HG03442 (cell line): ENCODE results near the gene MPPED1.

Experiments used
- ATAC-seq: cut with Tn5 transposase; IDR thresholded peaks from one replicate; pipeline ENCODE4 v1.9.1; 2021; ENCODE audit warnings: mild to moderate bottlenecking, moderate library complexity; ENCODE audit not compliant: unreplicated experiment

Gene MPPED1

GRCh38 chr22:43446037-43446803 is 34.4 kb downstream of the MPPED1 start:
- ATAC-seq: no peak

GRCh38 chr22:43446916-43447315 is 35.1 kb downstream of the MPPED1 start:
- ATAC-seq: no peak

DNA sequence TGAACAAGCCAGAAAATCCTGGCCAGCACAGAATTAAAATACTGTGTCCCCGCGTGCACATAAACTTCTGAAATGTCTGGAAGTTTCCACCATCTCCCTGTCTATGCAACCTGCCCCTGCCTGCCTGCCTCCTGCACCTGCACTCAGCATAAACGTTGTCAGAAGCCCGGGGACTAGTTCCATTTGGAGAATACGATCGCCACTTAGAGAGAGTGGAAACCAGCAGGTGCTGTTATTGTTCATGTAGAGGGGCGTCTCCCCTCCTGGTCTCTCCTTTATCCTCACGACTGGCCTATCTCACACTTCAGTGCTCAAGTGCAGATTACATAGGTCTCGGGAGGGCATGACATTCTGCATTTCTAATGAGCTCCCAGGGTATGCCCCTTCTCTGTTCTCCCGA is 35.6 kb downstream of the MPPED1 start:
- no peak for ATAC-seq

- ATAC-seq: no peak
Observed at GRCh38 chr22:43448048-43448447, 36.2 kb downstream of the MPPED1 start.

DNA sequence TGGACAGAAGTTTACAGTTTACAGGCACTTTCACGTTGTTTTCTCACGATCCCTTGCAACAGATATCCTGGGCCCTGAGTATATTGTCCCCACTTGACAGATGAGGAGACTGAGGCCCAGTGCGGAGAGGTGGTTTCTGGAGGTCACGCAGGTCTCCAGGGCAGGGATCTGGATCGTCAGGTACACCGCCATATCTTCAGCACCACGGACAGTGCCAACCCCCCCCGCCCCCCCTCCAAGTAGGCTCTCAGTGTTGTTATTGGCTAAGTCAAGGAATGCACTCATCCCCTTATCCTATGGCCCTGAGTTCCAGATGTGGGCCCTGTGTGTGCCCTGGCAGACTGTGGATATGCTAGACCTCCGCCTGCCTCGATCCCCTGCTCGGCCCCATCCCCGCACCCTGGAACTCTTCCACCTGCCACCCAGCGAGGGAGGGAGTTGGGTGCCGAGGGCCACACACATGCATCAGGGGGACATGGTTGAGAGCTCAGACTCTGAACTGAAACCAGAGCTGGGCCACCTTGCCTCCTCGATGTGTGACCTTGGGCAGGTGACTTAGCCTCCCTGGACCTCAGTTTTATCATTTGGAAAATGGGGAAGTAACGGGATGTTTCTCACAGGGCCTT is 37.5 kb downstream of the MPPED1 start:
- no peak for ATAC-seq

- no peak for ATAC-seq
Observed at GRCh38 chr22:43449831-43450225, 38.0 kb downstream of the MPPED1 start.

GRCh38 chr22:43451371-43452050 is 39.7 kb downstream of the MPPED1 start:
- no peak for ATAC-seq

GRCh38 chr22:43455846-43456245 is 44.0 kb downstream of the MPPED1 start:
- no peak for ATAC-seq

- ATAC-seq: no peak
Observed at GRCh38 chr22:43457002-43457401, 45.2 kb downstream of the MPPED1 start.

DNA sequence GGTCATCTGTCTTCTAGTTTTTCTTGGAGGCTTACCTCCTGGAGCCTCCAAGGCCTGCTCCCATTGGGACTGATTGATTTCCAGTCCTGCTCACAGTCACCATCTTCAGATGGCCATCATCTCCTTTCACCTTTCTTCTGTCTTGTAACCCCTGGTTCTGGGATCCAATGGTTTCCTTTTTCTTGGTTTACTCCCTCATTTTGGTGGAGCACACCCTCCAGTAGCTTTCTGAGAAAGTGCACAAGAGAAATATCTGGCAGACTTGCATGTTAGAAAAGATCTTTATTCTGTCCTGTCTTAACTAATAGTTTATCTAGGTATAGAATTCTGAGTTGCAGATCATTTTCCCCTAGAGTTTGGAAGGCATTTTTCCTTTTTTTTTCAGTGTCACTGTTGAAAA is 50.9 kb downstream of the MPPED1 start:
- no peak for ATAC-seq

- no peak for ATAC-seq
Observed at GRCh38 chr22:43464809-43465208, 53.0 kb downstream of the MPPED1 start.

GRCh38 chr22:43465291-43466015 is 53.6 kb downstream of the MPPED1 start:
- ATAC-seq: no peak

DNA sequence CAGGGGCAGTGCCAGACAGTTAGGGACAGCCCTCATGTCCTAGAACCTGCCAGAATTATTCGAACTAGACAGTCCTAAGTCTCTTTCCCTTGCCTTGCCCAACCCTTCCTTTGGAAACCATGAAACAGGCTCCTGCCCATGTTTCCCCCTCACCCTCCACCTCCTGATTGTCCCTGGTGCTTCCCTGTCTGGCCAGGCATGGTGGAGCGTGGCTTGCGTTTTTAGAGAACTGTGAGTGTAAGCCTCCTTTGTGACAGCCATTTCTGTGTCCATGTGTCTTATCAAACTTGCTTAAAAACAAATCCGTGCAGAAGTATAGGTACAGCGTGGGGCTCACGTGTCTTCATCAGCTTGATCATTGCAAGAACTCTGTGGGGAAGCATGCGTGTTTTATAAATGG is 54.9 kb downstream of the MPPED1 start:
- no peak for ATAC-seq

DNA sequence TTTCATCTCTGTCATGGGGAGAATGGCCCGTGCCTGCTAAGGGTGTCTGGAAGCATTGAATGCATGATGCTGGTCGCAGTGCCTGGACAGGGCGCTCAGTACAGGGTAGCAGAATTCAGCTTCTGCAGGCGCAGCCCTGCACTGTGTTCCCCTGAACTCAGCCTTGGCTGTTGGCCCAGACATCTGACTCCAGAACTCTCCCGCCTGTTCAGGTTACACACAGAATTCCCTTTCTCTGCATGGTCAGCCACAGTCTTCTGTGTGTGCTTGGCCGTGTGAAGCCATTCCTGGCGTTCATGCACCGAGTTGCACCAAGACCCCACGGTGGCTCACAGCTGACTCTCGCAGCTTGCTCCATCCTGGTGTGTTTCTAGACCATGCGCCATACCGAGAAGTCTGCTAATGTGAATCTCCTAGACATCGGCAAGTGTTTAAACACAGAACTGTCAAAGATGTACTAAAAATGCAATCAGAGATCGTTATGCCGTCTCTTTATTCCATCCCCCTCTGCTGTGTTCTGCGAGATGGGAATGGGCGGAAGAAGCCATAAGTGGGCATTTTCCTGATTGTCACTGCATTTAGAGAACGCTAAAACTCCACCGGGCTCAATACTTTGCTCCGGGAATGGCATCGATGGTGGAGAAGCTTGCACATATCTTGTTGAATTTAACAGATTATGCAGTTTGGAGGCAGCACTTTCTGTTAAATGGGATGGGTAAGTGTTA is 55.6 kb downstream of the MPPED1 start:
- ATAC-seq: no peak

DNA sequence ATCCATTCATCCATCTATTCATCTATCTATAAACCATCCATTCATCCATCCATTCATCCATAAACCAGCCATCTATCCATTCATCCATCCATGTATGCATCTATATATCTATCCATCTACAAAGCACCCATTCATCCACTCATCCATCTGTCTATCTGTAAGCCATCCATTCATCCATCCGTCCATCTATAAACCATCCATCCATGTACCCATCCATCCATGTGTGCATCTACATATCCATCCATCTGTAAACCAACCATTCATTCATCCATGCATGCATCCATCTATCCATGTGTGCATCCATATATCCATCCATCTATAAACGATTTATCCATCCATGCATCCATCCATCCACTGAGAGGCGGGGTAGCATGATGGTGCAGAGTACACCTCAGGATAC is 58.4 kb downstream of the MPPED1 start:
- no peak for ATAC-seq

DNA sequence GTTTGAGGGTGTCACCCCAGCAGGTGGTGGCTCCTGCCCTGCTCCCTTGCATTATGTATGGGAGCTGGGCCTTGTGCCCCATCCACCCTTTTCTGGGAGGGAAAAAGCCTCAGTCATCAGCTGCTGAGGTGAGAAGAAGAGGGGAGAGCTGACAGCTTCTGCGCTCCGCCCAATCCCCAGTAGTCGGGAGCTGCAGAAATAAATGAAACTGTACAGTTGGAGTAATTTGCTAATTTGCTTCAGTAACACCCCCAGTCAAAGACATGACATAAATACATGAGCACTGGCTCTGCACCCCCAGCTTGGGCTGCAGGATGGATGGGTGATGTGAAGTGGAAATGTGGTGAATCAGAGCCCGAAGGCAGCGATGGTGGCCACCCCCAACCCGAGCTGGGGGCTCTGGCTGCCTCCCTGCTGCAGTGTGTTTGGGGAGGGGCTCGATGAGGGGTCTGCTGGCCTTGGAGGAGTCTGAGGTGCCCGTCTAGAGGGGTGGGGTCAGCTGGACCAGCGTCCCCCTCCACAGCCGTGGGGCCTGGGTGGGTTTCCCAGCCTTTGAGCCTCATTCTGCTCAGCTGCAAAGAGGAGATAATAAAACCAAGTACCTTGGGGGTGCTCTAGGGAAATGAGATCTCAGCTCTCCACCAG is 59.2 kb downstream of the MPPED1 start:
- ATAC-seq: no peak

DNA sequence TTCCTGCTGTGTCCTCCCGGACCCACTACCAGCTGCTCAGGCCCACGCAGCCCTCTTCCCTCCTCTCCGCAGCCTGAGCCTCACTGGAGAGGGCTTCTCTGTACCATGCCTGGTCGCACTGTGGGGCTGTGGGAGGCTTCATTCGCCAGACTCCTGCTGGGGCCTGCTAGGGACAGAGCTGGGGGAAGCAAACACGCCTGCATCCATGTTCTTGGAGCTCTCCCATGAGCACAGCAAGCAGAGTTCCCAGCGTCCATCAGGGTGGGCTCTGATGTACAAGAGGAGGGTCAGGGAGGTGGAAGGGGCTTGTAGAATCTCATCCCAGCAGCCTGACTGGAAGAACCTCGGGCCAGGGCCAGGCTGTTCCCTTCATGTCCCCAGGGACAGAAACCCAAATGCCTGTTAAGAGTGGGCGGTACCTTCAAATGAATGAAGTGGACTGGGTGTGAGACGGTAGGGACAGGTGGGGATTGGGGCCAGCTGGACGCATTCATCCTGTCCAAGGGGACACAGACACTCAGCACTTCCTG is 59.9 kb downstream of the MPPED1 start:
- no peak for ATAC-seq

GRCh38 chr22:43473031-43473430 is 61.2 kb downstream of the MPPED1 start:
- no peak for ATAC-seq

DNA sequence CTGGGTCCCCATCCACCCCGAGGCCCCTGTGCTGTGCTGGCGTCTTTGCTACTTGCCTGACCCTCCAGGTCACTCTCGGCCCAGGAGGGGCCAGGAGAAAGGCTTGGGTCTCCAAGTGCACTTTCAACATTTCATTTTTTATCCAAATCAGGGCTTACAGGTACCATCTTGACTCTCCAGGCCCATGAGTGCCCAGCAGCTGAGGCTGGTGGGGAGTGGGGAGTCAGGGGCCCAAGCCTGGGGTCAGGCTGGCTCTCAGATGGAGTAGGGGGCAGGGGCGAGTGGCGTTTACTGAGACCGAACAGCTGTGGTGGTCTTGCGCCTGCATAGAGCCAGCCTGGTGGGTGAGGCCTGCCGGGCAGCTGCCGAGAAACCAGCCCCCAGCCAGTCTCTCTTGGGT is 61.6 kb downstream of the MPPED1 start:
- ATAC-seq: no peak
